GM10266 (cell line): ENCODE results near the gene SLC38A3.
A peak's percentile ranks its signal among the peaks of the same experiment; 100 is the strongest.

Source experiments
- DNase-seq: peaks from one replicate; pipeline ENCODE4 v3.0.0; 2012; ENCODE audit errors: extremely low spot score
- CTCF ChIP-seq: IDR thresholded peaks from 2 replicates; pipeline ENCODE4 v1.5.1; 2012; ENCODE audit warnings: mild to moderate bottlenecking, low read depth; ENCODE audit not compliant: control insufficient read depth, insufficient read depth; ENCODE audit errors: missing control alignments

Gene SLC38A3

DNA sequence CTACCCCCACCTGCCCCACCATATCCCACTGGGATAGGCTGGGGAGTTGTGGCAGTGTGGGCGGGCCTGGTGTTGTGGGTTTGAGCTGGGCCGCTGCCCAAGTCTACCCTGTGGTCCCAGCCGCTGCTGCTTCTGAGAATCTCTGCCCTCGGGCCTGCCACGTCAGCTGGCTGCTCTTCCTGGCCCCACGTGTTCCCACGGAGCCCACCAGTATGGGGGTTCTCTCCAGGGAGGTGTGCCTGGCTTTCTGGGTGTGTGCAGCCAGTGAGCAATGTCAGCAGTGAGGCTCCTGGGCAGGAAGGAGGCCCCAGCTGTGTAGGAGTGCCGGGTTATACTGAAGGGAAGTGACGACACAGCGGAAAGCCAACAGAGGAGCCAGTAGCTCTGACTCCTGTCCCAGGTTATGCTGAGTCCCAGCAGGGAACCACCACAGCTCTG lies 41.5 kb downstream of the SLC38A3 start:
- DNase-seq, result peak; percentile 77
- TF ChIP-seq CTCF, result no peak

DNA sequence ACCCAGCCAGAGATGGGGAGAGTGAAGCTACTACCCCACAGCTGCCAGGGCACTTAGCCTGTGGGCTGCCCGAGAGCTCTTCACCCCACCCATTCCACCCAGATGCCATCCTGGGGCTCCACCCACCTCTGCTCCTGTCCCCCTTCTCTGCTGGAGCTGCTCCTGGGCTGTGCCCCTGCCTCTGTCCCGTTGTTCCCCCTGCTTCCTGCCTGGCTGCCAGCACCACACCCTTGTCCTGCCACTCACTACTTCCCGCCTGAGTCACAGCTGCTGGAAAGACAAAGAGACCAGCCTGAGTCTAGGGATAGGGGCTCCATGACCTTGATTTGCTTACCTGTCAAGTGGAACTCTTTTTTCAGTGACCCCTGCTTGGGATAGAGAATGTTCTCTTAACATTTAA lies 43.3 kb downstream of the SLC38A3 start:
- DNase-seq, result no peak
- no peak for TF ChIP-seq CTCF

- no peak for DNase-seq
- no peak for TF ChIP-seq CTCF
Observed at GRCh38 chr3:50249457-50249856, 44.4 kb downstream of the SLC38A3 start.

DNA sequence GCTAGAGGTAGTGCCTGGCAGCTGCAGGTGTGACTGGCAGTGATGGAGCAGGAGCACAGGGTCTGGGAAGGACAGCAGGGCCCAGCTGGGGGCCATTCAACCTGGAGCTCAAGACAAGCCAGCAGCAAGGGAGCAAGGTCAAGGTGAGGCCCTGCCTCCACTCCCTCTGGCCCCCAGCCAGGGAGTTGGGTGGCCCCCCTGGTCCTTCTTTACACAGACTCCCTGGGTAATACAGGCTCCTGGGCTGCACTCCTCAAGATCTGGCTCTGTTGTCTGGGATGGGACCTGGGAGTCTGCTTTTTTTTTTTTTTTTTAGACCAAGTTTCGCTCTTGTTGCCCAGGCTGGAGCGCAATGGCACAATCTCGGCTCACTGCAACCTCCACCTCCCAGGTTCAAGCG lies 45.4 kb downstream of the SLC38A3 start:
- no peak for TF ChIP-seq CTCF
- no peak for DNase-seq

- DNase-seq, result no peak
- no peak for TF ChIP-seq CTCF
Observed at GRCh38 chr3:50251220-50251619, 46.1 kb downstream of the SLC38A3 start.

- TF ChIP-seq CTCF, result no peak
- no peak for DNase-seq
Observed at GRCh38 chr3:50254577-50255250, 49.6 kb downstream of the SLC38A3 start.

DNA sequence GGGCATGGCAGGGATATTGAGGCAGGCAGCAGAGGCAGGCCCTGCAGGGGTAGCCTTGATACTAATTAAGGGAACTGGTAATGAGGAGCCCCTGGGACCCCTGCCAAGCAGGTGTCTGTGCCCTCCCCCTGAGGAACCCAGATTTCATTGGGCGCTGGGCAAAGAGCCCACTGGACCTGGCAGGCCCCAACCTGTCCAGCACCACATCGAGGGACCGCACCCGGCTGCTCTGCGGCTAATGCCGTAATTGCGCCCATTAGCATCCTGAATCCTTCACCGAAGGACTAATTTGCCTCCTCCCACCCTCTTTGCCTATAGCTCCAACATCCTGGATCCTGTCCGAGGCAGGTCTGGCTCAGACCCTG lies 50.2 kb downstream of the SLC38A3 start:
- no peak for DNase-seq
- no peak for TF ChIP-seq CTCF
